ENCODE measurements around the gene MCHR1. TPM values are rescaled to one million over a fixed set of nuclear protein-coding genes. Genes with fewer than 3 reads are reported as not detected.
A peak's percentile ranks its signal among the peaks of the same experiment; 100 is the strongest.

Gene MCHR1
- total and polyA plus RNA-seq, 2 of the 13 experiments (the other 11 are each of a cell fraction or from before 2014, with no cell fraction given): 0.40 to 0.83 TPM

DNA sequence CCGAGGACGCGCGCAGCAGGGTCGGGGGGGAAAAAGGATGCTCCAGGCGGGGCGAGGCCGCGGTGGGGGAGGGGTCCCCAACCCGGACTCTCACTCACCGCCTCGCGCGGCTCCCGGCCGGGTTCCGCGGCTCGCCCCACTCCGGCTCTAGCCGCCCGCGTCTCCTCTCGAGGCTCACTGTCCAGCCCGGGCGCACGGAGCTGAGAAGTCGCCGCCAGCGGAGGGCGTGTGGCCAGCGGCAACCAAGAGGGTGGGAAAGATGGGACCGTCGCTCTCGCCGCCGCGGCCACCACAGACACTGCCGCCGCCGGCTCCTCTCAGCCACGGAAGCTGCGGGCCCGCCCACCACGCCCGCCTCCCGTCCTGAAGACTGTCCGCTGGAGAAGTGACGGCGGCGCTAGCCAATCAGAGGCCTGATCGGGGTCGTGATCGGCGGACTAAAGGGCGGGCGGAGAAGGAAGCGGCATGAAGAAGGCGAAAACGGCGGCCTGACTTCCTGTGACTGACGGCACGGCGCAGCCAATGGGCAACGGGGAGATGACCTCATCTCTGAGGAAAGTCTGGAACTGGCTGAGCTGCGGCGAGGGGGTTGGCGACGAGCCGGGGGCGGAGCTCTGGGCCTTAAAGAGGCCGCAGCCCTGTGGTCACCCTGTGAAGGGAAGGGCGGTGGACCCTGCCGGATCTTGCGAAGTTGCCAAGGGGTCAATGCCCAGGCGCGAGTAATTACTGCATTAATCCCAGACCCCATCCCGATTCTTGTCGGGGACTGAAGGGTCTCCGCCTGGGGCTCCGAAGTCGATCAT lies 42.7 kb upstream of the MCHR1 start, which contains the start of gene MRTFA (continued):
- TF ChIP-seq, protein P1, sequence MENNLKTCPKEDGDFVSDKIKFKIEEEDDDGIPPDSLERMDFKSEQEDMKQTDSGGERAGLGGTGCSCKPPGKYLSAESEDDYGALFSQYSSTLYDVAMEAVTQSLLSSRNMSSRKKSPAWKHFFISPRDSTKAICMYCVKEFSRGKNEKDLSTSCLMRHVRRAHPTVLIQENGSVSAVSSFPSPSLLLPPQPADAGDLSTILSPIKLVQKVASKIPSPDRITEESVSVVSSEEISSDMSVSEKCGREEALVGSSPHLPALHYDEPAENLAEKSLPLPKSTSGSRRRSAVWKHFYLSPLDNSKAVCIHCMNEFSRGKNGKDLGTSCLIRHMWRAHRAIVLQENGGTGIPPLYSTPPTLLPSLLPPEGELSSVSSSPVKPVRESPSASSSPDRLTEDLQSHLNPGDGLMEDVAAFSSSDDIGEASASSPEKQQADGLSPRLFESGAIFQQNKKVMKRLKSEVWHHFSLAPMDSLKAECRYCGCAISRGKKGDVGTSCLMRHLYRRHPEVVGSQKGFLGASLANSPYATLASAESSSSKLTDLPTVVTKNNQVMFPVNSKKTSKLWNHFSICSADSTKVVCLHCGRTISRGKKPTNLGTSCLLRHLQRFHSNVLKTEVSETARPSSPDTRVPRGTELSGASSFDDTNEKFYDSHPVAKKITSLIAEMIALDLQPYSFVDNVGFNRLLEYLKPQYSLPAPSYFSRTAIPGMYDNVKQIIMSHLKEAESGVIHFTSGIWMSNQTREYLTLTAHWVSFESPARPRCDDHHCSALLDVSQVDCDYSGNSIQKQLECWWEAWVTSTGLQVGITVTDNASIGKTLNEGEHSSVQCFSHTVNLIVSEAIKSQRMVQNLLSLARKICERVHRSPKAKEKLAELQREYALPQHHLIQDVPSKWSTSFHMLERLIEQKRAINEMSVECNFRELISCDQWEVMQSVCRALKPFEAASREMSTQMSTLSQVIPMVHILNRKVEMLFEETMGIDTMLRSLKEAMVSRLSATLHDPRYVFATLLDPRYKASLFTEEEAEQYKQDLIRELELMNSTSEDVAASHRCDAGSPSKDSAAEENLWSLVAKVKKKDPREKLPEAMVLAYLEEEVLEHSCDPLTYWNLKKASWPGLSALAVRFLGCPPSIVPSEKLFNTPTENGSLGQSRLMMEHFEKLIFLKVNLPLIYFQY (CRISPR knock-in tag; IDR thresholded peaks at IDR 0.05; ENCODE audit: borderline replicate concordance): 0 out of 2 replicates have a peak, but pooled peaks have one; percentile 44
- TF ChIP-seq DRAP1 (CRISPR knock-in tag; IDR thresholded peaks at IDR 0.05) (peak; percentile 92), REST (IDR thresholded peaks at IDR 0.05; ENCODE audit: borderline replicate concordance in 1 of 2, low read depth in 1 of 2, low read length in 2 of 2) (no peak; a peak in 1 of 4 replicates), KLF11 (CRISPR knock-in tag; IDR thresholded peaks at IDR 0.05) (no peak), THAP7 (CRISPR knock-in tag; IDR thresholded peaks at IDR 0.05) (no peak), GABPA (IDR thresholded peaks at IDR 0.05; ENCODE audit: low read depth, low read length) (peak; percentile 73), GABPA (CRISPR knock-in tag; IDR thresholded peaks at IDR 0.05; ENCODE audit: low read depth) (peak; percentile 91), FOXJ3 (CRISPR knock-in tag; IDR thresholded peaks at IDR 0.05; ENCODE audit: borderline replicate concordance) (0 out of 2 replicates have a peak, but pooled peaks have one; percentile 27), BHLHE40 (IDR thresholded peaks at IDR 0.05; ENCODE audit: low read length) (no peak), NONO (IDR thresholded peaks at IDR 0.05) (no peak), NONO (CRISPR knock-in tag; conservative IDR thresholded peaks at IDR 0.05) (peak; percentile 85), ZBTB8A (CRISPR knock-in tag; IDR thresholded peaks at IDR 0.05; ENCODE audit: borderline replicate concordance, low read depth) (no peak), ZKSCAN8 (CRISPR knock-in tag; IDR thresholded peaks at IDR 0.05; ENCODE audit: borderline replicate concordance) (no peak), ZNF616 (CRISPR knock-in tag; IDR thresholded peaks at IDR 0.05; ENCODE audit: low read depth) (0 out of 2 replicates have a peak, but pooled peaks have one; percentile 22), EHMT2 (IDR thresholded peaks at IDR 0.05; ENCODE audit: borderline replicate concordance, low read depth, low read length) (no peak), HHEX (CRISPR knock-in tag; IDR thresholded peaks at IDR 0.05) (no peak), NFYC (CRISPR knock-in tag; IDR thresholded peaks at IDR 0.05) (peak; percentile 99), SCMH1 (CRISPR knock-in tag; IDR thresholded peaks at IDR 0.05; ENCODE audit: borderline replicate concordance) (no peak), CREB1 (IDR thresholded peaks at IDR 0.05) (peak; percentile 91), CREB1 (CRISPR knock-in tag; IDR thresholded peaks at IDR 0.05) (peak; percentile 92), IRF1 (CRISPR knock-in tag; IDR thresholded peaks at IDR 0.05; ENCODE audit: low read depth) (no peak)

Data from HepG2 (cell line).